Ovary (tissue), 9 donors: Measurements from ENCODE around the gene TECR. TPM values are rescaled to one million over a fixed set of nuclear protein-coding genes. Genes with fewer than 3 reads are reported as not detected.
A peak's percentile ranks its signal among the peaks of the same experiment; 100 is the strongest.

Experiments used
- DNase-seq, 5 donors: peaks; one replicate each; pipeline ENCODE4 v3.0.0-alpha.2; 2019 to 2020
- H3K27ac ChIP-seq, 2 donors: fragments of 200-600 bp; one replicate each; pipeline versions ENCODE4 v1.5.1 to v1.8.0; 2019 to 2022
- H3K27me3 ChIP-seq: fragments of 200-600 bp; one replicate; pipeline ENCODE4 v1.8.0; 2022
- H3K36me3 ChIP-seq: fragments of 200-600 bp; sonication (generic); one replicate; pipeline ENCODE4 v1.5.1; 2019
- H3K4me1 ChIP-seq: one replicate; pipeline ENCODE4 v1.8.1; 2013; ENCODE audit warnings: mild to moderate bottlenecking, moderate library complexity; ENCODE audit not compliant: insufficient read depth
- H3K4me3 ChIP-seq: fragments of 200-600 bp; sonication (generic); one replicate; pipeline ENCODE4 v1.5.1; 2017
- H3K9me3 ChIP-seq, 2 donors: fragments of 200-600 bp in 1 of 2; sonication (generic) in 1 of 2; one replicate each; pipeline versions ENCODE4 v1.5.1 to v1.8.1; 2013 to 2019; ENCODE audit warnings: mild to moderate bottlenecking in 1 of 2, moderate library complexity in 1 of 2
- EP300 ChIP-seq: sonication (generic); formaldehyde crosslinking; IDR thresholded peaks from one replicate; pipeline ENCODE4 v1.6.1; 2017; ENCODE audit warnings: antibody characterized with exemption
- POLR2A ChIP-seq: fragments of 450-650 bp; IDR thresholded peaks from one replicate; pipeline ENCODE4 v1.6.1; 2017; ENCODE audit warnings: antibody characterized with exemption, mild to moderate bottlenecking, moderate library complexity
- WGBS, 3 donors: extraction: QIAGEN DNeasy Blood & Tissue Kit in 1 of 3; methylation state at CpG; one replicate each; pipeline versions ENCODE4 v1.1.5 to v1.1.7; 2013 to 2017; 5-methylcytosine and 5-hydroxymethylcytosine counted together
- intact Hi-C, 4 donors: fragments of 100-400 bp; cut with DNase I; formaldehyde crosslinking; loops; one replicate each; pipeline versions ENCODE4 v1.11.0 to v1.15.1; 2022 to 2023
- polyA plus RNA-seq, 2 donors: library from polyadenylated mRNA; stranded (reverse); fragments of 200-250 nt in 1 of 2; fragments of 350-450 nt in 1 of 2; fragmentation: Illumina TruSeq in 1 of 2; extraction: RNeasy Lipid Tissue Mini Kit (QIAGEN cat#74804) in 1 of 2; gene quantifications; one replicate each; pipeline ENCODE4 v1.2.3, GENCODE V29; 2013 to 2014
- total RNA-seq, 7 donors: library from RNA; depleted of rRNA in 2 of 7; stranded (reverse); fragments of >200 nt in 2 of 7; fragmentation: NEBNext Ultra II Directional in 3 of 7; extraction: Animal tissue kit (Norgen Biotek cat#: 25700) in 3 of 7; gene quantifications; one replicate each; pipeline versions ENCODE4 v1.1.0 to v1.2.4, GENCODE V29; 2016 to 2023
- TF ChIP-seq, protein P1 (sequence below), 3 donors: fragments of 450-650 bp in 2 of 3; fragments of 200-600 bp in 1 of 3; IDR thresholded peaks; one replicate each; pipeline versions ENCODE4 v1.5.1 to v1.8.0; 2016 to 2022; ENCODE audit warnings: antibody characterized with exemption in 3 of 3, mild to moderate bottlenecking in 1 of 3
- donor health status: DM: no; HTN: no; CAD: no; lungs with moderate emphysema.
- donor health status: DM: no; HTN: no; CAD: no.
- donor health status: Bipolar disorder and iron deficiency.
- donor health status: DM: yes; HTN: yes; CAD: no.
- donor health status: DM: no; HTN: no; CAD: no.
- donor health status: DM: yes; HTN: yes; CAD: no.

Gene TECR
- total and polyA plus RNA-seq, 9 donors = 22.3 to 115 (median 92.4) TPM

DNA sequence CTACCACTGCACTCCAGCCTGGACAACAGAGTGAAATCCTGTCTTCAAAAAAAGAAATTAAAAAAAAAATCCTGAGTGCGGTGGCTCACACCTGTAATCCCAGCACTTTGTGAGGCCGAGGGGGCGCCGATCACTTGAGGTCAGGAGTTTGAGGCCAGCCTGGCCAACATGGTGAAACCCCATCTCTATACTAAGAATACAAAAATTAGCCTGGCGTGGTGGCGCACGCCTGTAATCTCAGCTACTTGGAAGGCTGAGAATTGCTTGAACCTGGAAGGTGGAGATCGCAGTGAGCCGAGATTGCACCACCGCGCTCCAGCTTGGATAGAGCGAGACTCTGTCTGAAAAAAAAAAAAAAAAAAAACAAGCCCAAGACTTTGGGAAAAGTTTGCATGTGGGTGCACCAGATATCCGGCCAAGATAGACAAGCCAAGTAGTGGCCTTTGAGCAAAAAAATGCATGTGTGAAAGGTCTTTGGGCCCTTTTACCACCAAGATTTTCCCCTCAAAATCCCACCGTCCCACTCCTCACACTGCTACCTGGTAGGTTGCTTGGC, 16.9 kb upstream of the TECR start:
- no peak overlapping the region for H3K4me3 ChIP-seq
- H3K4me1 ChIP-seq = peaks cover 16% of the 10 kb centered on the region

DNA sequence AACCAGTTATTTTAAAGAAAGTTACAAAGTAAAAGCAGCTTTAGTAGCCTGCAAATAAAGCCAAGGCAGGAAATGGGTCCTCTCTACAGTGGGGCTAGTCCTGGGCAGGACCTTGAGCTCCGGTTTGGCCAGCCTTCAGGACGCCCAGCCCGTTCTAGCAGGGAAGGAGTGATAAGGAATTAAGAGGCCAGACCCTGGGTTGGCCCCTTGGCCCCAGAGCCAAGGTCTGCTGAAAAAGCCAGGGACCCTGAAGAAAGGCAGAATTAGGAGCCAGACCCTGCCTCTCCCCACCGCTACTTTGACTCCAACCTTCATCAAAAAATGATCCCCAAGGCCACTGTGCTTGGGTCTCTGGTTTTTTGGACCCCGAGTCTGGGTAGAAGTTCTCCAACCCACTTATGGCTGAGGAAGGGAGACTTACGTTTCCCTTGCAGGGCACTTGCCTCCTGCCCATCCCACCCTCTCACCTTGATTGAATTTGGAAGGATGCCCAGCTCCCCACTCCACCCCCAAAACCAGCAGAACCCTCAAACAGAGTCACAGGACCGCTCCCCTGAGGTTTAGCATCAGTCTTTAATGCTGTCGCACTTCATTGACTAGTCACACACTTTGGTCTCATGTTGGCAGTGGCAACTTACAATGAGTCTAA, 15.1 kb upstream of the TECR start:
- H3K27ac ChIP-seq = no peak overlapping the region

More for the DNA sequence above, 16.9 kb upstream of the TECR start:
- no peaks in the 10 kb centered on the region for H3K9me3 ChIP-seq
- H3K27me3 ChIP-seq = no peaks in the 10 kb centered on the region
- H3K36me3 ChIP-seq = no peaks in the 10 kb centered on the region
- DNase-seq = no peak
- TF ChIP-seq EP300 (no peak), POLR2A (no peak)
- TF ChIP-seq, protein P1, sequence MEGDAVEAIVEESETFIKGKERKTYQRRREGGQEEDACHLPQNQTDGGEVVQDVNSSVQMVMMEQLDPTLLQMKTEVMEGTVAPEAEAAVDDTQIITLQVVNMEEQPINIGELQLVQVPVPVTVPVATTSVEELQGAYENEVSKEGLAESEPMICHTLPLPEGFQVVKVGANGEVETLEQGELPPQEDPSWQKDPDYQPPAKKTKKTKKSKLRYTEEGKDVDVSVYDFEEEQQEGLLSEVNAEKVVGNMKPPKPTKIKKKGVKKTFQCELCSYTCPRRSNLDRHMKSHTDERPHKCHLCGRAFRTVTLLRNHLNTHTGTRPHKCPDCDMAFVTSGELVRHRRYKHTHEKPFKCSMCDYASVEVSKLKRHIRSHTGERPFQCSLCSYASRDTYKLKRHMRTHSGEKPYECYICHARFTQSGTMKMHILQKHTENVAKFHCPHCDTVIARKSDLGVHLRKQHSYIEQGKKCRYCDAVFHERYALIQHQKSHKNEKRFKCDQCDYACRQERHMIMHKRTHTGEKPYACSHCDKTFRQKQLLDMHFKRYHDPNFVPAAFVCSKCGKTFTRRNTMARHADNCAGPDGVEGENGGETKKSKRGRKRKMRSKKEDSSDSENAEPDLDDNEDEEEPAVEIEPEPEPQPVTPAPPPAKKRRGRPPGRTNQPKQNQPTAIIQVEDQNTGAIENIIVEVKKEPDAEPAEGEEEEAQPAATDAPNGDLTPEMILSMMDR (IDR thresholded peaks at IDR 0.05) = no peak
- intact Hi-C loops = no loop called here
- no peak overlapping the region for H3K27ac ChIP-seq
- WGBS, 3 donors = 85 to 91% (median 89%) methylated on average over 14 of the region's 14 CpGs

DNA sequence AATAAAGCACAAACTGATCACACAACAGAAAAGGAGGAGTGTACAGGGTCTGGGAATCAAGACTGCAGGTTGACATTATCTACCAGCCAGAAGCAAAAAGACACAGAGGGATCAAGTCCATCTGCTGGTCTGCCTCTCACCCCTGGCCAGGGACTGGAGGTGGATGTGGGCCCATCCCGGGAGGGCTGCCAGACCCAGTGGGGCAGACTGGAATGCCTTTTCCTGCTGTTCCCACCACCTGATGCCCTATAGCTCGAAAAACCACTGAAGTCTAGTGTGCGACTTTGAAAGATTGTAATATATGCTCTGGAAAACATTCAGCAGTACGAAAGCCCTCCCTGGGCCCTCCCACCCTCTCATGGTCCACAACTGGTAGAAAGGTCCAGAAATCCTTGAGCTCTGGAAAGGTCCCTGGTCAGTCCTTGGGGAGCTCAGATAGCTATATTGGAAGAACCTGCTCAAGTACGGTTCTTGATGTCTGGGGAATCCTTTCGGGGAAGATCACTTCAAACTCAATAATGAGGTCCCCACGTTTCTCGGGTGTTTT, 13.8 kb upstream of the TECR start:
- Histone ChIP-seq H3K27ac (peak overlapping the region in 1 of 2 donors; percentile 39), H3K36me3 (no peaks in the 10 kb centered on the region), H3K27me3 (no peaks in the 10 kb centered on the region), H3K4me1 (peaks cover 16% of the 10 kb centered on the region), H3K9me3 (no peaks in the 10 kb centered on the region), H3K4me3 (no peak overlapping the region)
- intact Hi-C loops = no loop called here
- WGBS, 3 donors = 58 to 73% (median 62%) methylated on average over 8 of the region's 8 CpGs
- peak in 1 of 5 donors; percentile 63 for DNase-seq
- TF ChIP-seq, protein P1 (IDR thresholded peaks at IDR 0.05) = no peak
- TF ChIP-seq EP300 = no peak
- no peak for TF ChIP-seq POLR2A

More for the DNA sequence above, 15.1 kb upstream of the TECR start:
- intact Hi-C loops = no loop called here
- Histone ChIP-seq H3K36me3 (no peaks in the 10 kb centered on the region), H3K27me3 (no peaks in the 10 kb centered on the region), H3K4me1 (peaks cover 16% of the 10 kb centered on the region), H3K9me3 (no peaks in the 10 kb centered on the region), H3K4me3 (no peak overlapping the region)
- WGBS, 3 donors = 74 to 76% (median 74%) methylated on average over 8 of the region's 8 CpGs
- TF ChIP-seq POLR2A (no peak), EP300 (no peak)
- TF ChIP-seq, protein P1 (IDR thresholded peaks at IDR 0.05) = no peak
- DNase-seq = no peak

DNA sequence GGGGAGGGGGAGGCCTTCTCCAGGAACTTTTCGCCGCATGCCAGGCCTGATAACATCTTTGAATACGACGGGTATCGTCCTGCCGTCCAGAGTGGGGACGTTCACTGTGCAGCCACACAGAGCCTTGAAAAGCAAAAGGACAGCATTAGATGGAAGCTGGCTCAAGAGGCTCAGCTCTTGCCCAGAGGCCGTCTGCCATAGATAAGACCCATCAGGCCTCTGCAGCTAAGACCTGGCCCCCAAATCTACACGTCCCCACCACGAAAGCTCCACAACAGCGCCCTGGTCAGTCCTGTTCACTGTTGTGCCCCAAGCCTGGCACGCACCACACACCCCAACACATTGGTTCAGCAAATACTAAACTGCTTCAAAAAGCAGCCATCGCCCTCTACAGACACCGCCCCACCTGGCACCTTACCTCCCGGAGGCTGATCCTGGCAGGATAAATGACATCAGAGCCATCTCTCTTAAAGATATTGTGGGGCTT, 13.3 kb upstream of the TECR start:
- 51 to 73% (median 59%) methylated on average over 15 of the region's 15 CpGs for WGBS, 3 donors
- H3K4me3 ChIP-seq = peak overlapping the region; percentile 100
- no peaks in the 10 kb centered on the region for H3K36me3 ChIP-seq
- no peaks in the 10 kb centered on the region for H3K9me3 ChIP-seq
- no peak for DNase-seq
- H3K27ac ChIP-seq = peak overlapping the region; percentile 39 to 97
- intact Hi-C loops = no loop called here
- H3K27me3 ChIP-seq = no peaks in the 10 kb centered on the region
- TF ChIP-seq, protein P1 (IDR thresholded peaks at IDR 0.05) = no peak
- TF ChIP-seq POLR2A = no peak
- TF ChIP-seq EP300 = no peak
- H3K4me1 ChIP-seq = peaks cover 15% of the 10 kb centered on the region
